B cell (primary cell): ENCODE data around the gene RGS14. TPM values are rescaled to one million over a fixed set of nuclear protein-coding genes. Genes with fewer than 3 reads are reported as not detected.

Experiments used
- ATAC-seq: fragments of 200-7000 bp; cut with Tn5 transposase; one replicate; pipeline ENCODE4 v1.10.0; 2021; ENCODE audit warnings: low read depth, mild to moderate bottlenecking, moderate number of reproducible peaks, moderate library complexity
- CTCF ChIA-PET: fragments of 350-600 bp; sonication (Branson Sonifier 250); formaldehyde crosslinking; loops from one replicate; lab custom pipeline; 2021; ENCODE audit warnings: antibody characterized with exemption, inconsistent platforms; lab: Charles Lee
- POLR2A ChIA-PET: fragments of 350-600 bp; sonication (Branson Sonifier 250); formaldehyde crosslinking; loops from one replicate; lab custom pipeline; 2021; ENCODE audit warnings: antibody characterized with exemption; lab: Charles Lee
- DNase-seq: peaks from one replicate; pipeline ENCODE4 v3.0.0; 2013
- H2AFZ ChIP-seq: 2 replicates; pipeline ENCODE4 v1.6.1; 2012; ENCODE audit warnings: mild to moderate bottlenecking, low read depth, low read length; ENCODE audit not compliant: insufficient read depth, poor library complexity, severe bottlenecking
- H3K27ac ChIP-seq, 2 donors: 1 replicate in 1 of 2; 2 replicates in 1 of 2; pipeline ENCODE4 v1.5.1; 2012 to 2013; ENCODE audit warnings: low read length in 2 of 2, mild to moderate bottlenecking in 2 of 2, moderate library complexity in 1 of 2
- H3K27me3 ChIP-seq, 4 experiments: fragments of 200-600 bp in 1 of 4; sonication (generic) in 1 of 4; replicated peaks in 1 of 4; 1 replicate in 2 of 4; 2 replicates in 2 of 4; pipeline versions ENCODE4 v1.6.1 to v1.7.0; 2013 to 2016; ENCODE audit warnings: low read length in 3 of 4, mild to moderate bottlenecking in 2 of 4, mixed read lengths in 1 of 4, moderate library complexity in 1 of 4; ENCODE audit not compliant: insufficient read depth in 4 of 4, control insufficient read depth in 3 of 4; ENCODE audit errors: control extremely low read depth in 1 of 4
- H3K36me3 ChIP-seq, 2 experiments: replicated peaks in 1 of 2; 1 replicate in 1 of 2; 2 replicates in 1 of 2; pipeline versions ENCODE4 v1.6.1 to v1.7.1; 2013; ENCODE audit warnings: low read length in 1 of 2; ENCODE audit not compliant: insufficient read depth in 2 of 2, control insufficient read depth in 1 of 2; ENCODE audit errors: control extremely low read depth in 1 of 2, extremely low read depth in 1 of 2
- H3K4me1 ChIP-seq, 2 donors: fragments of 200-600 bp in 1 of 2; sonication (generic) in 1 of 2; 1 replicate in 1 of 2; 2 replicates in 1 of 2; pipeline versions ENCODE4 v1.5.1 to v1.6.1; 2013 to 2017; ENCODE audit warnings: low read length in 2 of 2; ENCODE audit not compliant: control insufficient read depth in 2 of 2, insufficient read depth in 2 of 2
- H3K4me2 ChIP-seq: replicated peaks from 2 replicates; pipeline ENCODE3; 2012; ENCODE audit warnings: mild to moderate bottlenecking, low read depth, low read length; ENCODE audit not compliant: poor library complexity, severe bottlenecking
- H3K4me3 ChIP-seq, 5 experiments: fragments of 200-600 bp in 1 of 5; sonication (generic) in 1 of 5; 1 replicate in 3 of 5; 2 replicates in 2 of 5; pipeline versions ENCODE4 v1.5.1 to v1.7.0; 2011 to 2016; ENCODE audit warnings: low read length in 4 of 5, mild to moderate bottlenecking in 4 of 5, low read depth in 2 of 5, control low read depth in 1 of 5, moderate library complexity in 1 of 5; ENCODE audit not compliant: insufficient read depth in 1 of 5; ENCODE audit errors: control extremely low read depth in 1 of 5, extremely low read depth in 1 of 5
- H3K79me2 ChIP-seq: fragments of 200-600 bp; sonication (generic); one replicate; pipeline ENCODE4 v1.6.0; 2016; ENCODE audit warnings: low read length; ENCODE audit not compliant: control insufficient read depth, insufficient read depth
- H3K9ac ChIP-seq: fragments of 200-600 bp; sonication (generic); 2 replicates; pipeline ENCODE4 v1.6.1; 2017; ENCODE audit warnings: mild to moderate bottlenecking, low read length, moderate library complexity
- H3K9me3 ChIP-seq, 3 donors: one replicate each; pipeline versions ENCODE4 v1.6.1 to v1.7.1; 2013; ENCODE audit warnings: low read length in 2 of 3; ENCODE audit not compliant: control insufficient read depth in 2 of 3, insufficient read depth in 1 of 3; ENCODE audit errors: control extremely low read depth in 1 of 3
- H4K20me1 ChIP-seq: 2 replicates; pipeline ENCODE4 v1.6.0; 2012; ENCODE audit warnings: mild to moderate bottlenecking, low read length; ENCODE audit not compliant: insufficient read depth, control insufficient read depth, poor library complexity, severe bottlenecking
- H3K27ac Mint-ChIP-seq: one replicate; pipeline ENCODE4 v1.8.0; 2021; ENCODE audit warnings: mixed read lengths
- H3K27me3 Mint-ChIP-seq: one replicate; pipeline ENCODE4 v1.8.0; 2021; ENCODE audit warnings: mixed read lengths
- H3K4me1 Mint-ChIP-seq: one replicate; pipeline ENCODE4 v1.8.0; 2021; ENCODE audit warnings: mixed read lengths
- H3K4me3 Mint-ChIP-seq: one replicate; pipeline ENCODE4 v1.8.0; 2021; ENCODE audit warnings: mixed read lengths
- H3K9me3 Mint-ChIP-seq: one replicate; pipeline ENCODE4 v1.8.0; 2022; ENCODE audit warnings: mixed read lengths; ENCODE audit not compliant: insufficient read depth
- EZH2 ChIP-seq: IDR thresholded peaks from 2 replicates; pipeline ENCODE4 v1.6.1; 2012; ENCODE audit warnings: borderline replicate concordance, low read depth, mild to moderate bottlenecking, moderate library complexity, low read length; ENCODE audit not compliant: insufficient read depth, poor library complexity, severe bottlenecking
- WGBS: methylation state at CpG from one replicate; pipeline ENCODE4 v1.1.5; 2013; ENCODE audit warnings: missing lambda C conversion rate; ENCODE audit not compliant: insufficient coverage; 5-methylcytosine and 5-hydroxymethylcytosine counted together
- intact Hi-C: fragments of 100-400 bp; cut with micrococcal nuclease; formaldehyde crosslinking; loops from one replicate; pipeline ENCODE4 v1.10.0; 2022
- polyA plus RNA-seq: library from polyadenylated mRNA; depleted of rRNA; stranded (reverse); fragments of >200 nt; gene quantifications from 2 replicates; pipeline ENCODE4 v1.2.3, GENCODE V29; 2012
- total RNA-seq, 2 donors: library from RNA; stranded (reverse); fragments of 120-200 nt in 1 of 2; gene quantifications; 1 replicate in 1 of 2; 2 replicates in 1 of 2; pipeline versions ENCODE4 v1.2.3 to v1.2.4, GENCODE V29; 2013 to 2022
- TF ChIP-seq, protein P1 (sequence below): fragments of 200-600 bp; IDR thresholded peaks from one replicate; pipeline ENCODE4 v1.8.0; 2022; ENCODE audit warnings: antibody characterized with exemption, mild to moderate bottlenecking

The RGS14 gene
- total and polyA plus RNA-seq, 2 donors (not counting 1 experiment from before 2014, with no cell fraction given): 85.8 to 184 TPM

DNA sequence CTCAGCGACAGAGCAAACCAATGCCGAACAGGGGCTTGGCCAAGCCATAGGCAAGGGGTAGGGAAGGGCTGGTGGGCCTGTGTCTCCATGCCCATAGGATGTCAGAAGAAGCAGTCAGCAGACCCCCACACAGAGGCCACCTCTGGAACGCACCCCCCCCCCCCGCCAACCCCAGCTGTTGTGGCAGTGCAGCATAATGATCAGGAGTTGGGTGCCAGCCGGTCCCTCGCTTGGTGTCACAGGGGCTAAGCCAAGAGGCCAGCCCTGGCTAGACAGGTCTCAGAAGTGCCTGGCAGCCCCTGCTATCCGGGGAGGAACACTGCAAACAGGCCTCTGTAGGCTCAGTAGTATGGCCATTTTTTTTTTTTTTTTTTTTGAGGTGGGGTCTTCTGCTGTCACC lies 42.3 kb upstream of the RGS14 start:
- Mint-ChIP-seq H3K4me3 (no peak overlapping the region), H3K9me3 (no peaks in the 10 kb centered on the region), H3K27me3 (no peaks in the 10 kb centered on the region), H3K4me1 (peaks cover 38% of the 10 kb centered on the region), H3K27ac (no peak overlapping the region)
- H3K27me3 ChIP-seq: no peaks in the 10 kb centered on the region
- no peak for DNase-seq
- H3K4me2 ChIP-seq: no peak overlapping the region
- H3K27ac ChIP-seq: no peak overlapping the region
- no peaks in the 10 kb centered on the region for H3K9me3 ChIP-seq
- peaks cover 26% of the 10 kb centered on the region for H3K79me2 ChIP-seq
- 94% methylated on average over 7 of the region's 7 CpGs for WGBS
- H3K36me3 ChIP-seq: peaks cover 0 to 1% of the 10 kb centered on the region in 2 experiments
- H2AFZ ChIP-seq: no peak overlapping the region
- H3K4me3 ChIP-seq: no peak overlapping the region
- intact Hi-C loops: loop anchor here (10.0 kb wide), 1 partner anchor 799 kb away; the partner anchor contains the start of gene N4BP3
- TF ChIP-seq, protein P1, sequence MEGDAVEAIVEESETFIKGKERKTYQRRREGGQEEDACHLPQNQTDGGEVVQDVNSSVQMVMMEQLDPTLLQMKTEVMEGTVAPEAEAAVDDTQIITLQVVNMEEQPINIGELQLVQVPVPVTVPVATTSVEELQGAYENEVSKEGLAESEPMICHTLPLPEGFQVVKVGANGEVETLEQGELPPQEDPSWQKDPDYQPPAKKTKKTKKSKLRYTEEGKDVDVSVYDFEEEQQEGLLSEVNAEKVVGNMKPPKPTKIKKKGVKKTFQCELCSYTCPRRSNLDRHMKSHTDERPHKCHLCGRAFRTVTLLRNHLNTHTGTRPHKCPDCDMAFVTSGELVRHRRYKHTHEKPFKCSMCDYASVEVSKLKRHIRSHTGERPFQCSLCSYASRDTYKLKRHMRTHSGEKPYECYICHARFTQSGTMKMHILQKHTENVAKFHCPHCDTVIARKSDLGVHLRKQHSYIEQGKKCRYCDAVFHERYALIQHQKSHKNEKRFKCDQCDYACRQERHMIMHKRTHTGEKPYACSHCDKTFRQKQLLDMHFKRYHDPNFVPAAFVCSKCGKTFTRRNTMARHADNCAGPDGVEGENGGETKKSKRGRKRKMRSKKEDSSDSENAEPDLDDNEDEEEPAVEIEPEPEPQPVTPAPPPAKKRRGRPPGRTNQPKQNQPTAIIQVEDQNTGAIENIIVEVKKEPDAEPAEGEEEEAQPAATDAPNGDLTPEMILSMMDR: no peak
- TF ChIP-seq EZH2: no peak
- CTCF ChIA-PET: interaction anchor here (0.8 to 2.3 kb wide), 10 partner anchors 9 to 201 kb away, joined by 3 to 8 read pairs (median 3); no protein-coding TSS in a partner anchor
- no peak for ATAC-seq
- H3K4me1 ChIP-seq: peaks cover 21 to 31% of the 10 kb centered on the region in 2 donors
- POLR2A ChIA-PET: no interaction called here
- H3K9ac ChIP-seq: no peak overlapping the region
- peaks cover 56% of the 10 kb centered on the region for H4K20me1 ChIP-seq

DNA sequence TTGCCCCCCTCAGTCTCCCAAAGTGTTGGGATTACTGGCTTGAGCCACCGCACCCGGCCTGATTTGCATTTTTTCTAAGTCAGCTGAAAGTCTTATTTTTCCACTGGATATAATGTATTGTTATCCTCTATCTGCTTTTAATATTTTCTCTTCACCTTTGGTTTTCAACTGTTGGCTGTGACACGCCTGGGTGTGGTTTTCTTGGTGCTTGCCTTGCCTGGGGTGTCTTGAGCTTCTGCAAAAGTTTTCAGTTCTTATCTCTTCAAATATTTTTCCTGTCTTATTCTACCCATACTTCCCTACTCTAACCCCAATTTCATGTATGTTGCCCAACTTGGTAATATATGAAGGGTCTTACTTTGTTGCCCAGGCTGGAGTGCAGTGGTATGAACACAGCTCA lies 41.7 kb upstream of the RGS14 start:
- intact Hi-C loops: loop anchor here (10.0 kb wide), 1 partner anchor 799 kb away; the partner anchor contains the start of gene N4BP3
- no peak for ATAC-seq
- Mint-ChIP-seq H3K9me3 (no peaks in the 10 kb centered on the region), H3K27me3 (no peaks in the 10 kb centered on the region), H3K4me1 (peaks cover 36% of the 10 kb centered on the region), H3K4me3 (no peak overlapping the region), H3K27ac (no peak overlapping the region)
- H3K27me3 ChIP-seq: no peaks in the 10 kb centered on the region
- peaks cover 19 to 30% of the 10 kb centered on the region in 2 donors for H3K4me1 ChIP-seq
- H3K36me3 ChIP-seq: peaks cover 0 to 1% of the 10 kb centered on the region in 2 experiments
- H3K79me2 ChIP-seq: peaks cover 26% of the 10 kb centered on the region
- H2AFZ ChIP-seq: no peak overlapping the region
- no peak overlapping the region for H3K9ac ChIP-seq
- no peak for DNase-seq
- H3K9me3 ChIP-seq: no peaks in the 10 kb centered on the region
- no peak overlapping the region for H3K4me3 ChIP-seq
- TF ChIP-seq, protein P1: no peak
- no peak for TF ChIP-seq EZH2
- no peak overlapping the region for H3K4me2 ChIP-seq
- WGBS: no CpG with 5 or more reads among the region's 3 CpGs
- CTCF ChIA-PET: interaction anchor here (0.8 to 2.3 kb wide), 12 partner anchors 9 to 201 kb away, joined by 3 to 8 read pairs (median 3); no protein-coding TSS in a partner anchor
- POLR2A ChIA-PET: interaction anchor here (0.5 kb wide), 1 partner anchor 16 kb away, joined by 8 read pairs; no protein-coding TSS in a partner anchor
- no peak overlapping the region for H3K27ac ChIP-seq
- peaks cover 50% of the 10 kb centered on the region for H4K20me1 ChIP-seq
